ENCODE data around the gene TLE5. TPM values are rescaled to one million over a fixed set of nuclear protein-coding genes. Genes with fewer than 3 reads are reported as not detected.

The TLE5 gene
- total RNA-seq, 2 experiments from 2014 or later: 722 to 793 TPM

DNA sequence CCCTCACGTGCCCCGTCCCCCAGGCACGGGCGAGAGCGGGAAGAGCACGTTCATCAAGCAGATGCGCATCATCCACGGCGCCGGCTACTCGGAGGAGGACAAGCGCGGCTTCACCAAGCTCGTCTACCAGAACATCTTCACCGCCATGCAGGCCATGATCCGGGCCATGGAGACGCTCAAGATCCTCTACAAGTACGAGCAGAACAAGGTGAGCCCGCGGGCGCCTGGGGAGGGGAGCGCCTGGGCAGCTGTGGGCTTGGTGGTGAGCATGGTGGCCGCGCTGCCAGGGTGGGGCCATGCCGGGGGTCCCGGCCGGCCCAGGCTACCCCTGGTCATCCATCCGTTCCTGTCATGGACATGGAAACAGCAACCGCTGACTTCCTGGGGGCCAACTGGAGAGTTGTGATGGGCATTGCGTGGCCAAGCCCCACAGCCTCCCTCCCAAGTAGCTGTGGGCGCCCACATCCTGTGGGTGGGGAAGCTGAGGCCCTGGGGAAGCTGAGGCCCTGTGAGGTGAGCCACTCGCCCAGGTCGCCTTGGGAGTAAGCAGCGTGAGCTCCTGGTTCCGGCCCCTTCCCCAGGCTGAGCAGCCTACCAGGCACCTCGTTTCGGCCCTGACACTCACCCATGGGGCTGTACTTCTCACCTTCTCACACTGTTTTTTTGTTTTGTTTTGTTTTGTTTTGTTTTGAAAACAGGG is 48.0 kb upstream of the TLE5 start:
- Mint-ChIP-seq H3K27ac (no peak overlapping the region), H3K36me3 (ENCODE audit: low read depth) (no peaks in the 10 kb centered on the region), H3K9me3 (no peaks in the 10 kb centered on the region), H3K4me1 (ENCODE audit: low read depth) (peaks cover 3% of the 10 kb centered on the region), H3K27me3 (no peaks in the 10 kb centered on the region), H3K4me3 (no peak overlapping the region)
- ATAC-seq (ENCODE audit: poor library complexity) (no peak), DNase-seq (peak in 2 of 14 experiments; percentile 13 to 49)
- TF ChIP-seq, protein P1, sequence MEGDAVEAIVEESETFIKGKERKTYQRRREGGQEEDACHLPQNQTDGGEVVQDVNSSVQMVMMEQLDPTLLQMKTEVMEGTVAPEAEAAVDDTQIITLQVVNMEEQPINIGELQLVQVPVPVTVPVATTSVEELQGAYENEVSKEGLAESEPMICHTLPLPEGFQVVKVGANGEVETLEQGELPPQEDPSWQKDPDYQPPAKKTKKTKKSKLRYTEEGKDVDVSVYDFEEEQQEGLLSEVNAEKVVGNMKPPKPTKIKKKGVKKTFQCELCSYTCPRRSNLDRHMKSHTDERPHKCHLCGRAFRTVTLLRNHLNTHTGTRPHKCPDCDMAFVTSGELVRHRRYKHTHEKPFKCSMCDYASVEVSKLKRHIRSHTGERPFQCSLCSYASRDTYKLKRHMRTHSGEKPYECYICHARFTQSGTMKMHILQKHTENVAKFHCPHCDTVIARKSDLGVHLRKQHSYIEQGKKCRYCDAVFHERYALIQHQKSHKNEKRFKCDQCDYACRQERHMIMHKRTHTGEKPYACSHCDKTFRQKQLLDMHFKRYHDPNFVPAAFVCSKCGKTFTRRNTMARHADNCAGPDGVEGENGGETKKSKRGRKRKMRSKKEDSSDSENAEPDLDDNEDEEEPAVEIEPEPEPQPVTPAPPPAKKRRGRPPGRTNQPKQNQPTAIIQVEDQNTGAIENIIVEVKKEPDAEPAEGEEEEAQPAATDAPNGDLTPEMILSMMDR (IDR thresholded peaks at IDR 0.05): no peak
- H3K4me1 ChIP-seq (ENCODE audit: insufficient read depth, low read length): peaks cover 4% of the 10 kb centered on the region
- no peak overlapping the region for H3K4me3 ChIP-seq (ENCODE audit: low read length)
- H3K9me3 ChIP-seq (ENCODE audit: control insufficient read depth in 1 of 2, insufficient read depth in 1 of 2, low read length in 2 of 2): no peaks in the 10 kb centered on the region
- H3K27me3 ChIP-seq (ENCODE audit: control insufficient read depth in 1 of 2, insufficient read depth in 2 of 2, low read length in 2 of 2): no peaks in the 10 kb centered on the region
- no peaks in the 10 kb centered on the region for H3K36me3 ChIP-seq (ENCODE audit: insufficient read depth, low read length)
- POLR2A ChIA-PET: no interaction called here
- CTCF ChIA-PET: no interaction called here
- intact Hi-C loops (cut with DNase I, micrococcal nuclease): loop anchor here in 1 of 2 experiments (10.0 kb wide), 1 partner anchor 315 kb away; no protein-coding TSS in a partner anchor
- H3K27ac ChIP-seq (ENCODE audit: low read depth in 1 of 2, low read length in 2 of 2): no peak overlapping the region

DNA sequence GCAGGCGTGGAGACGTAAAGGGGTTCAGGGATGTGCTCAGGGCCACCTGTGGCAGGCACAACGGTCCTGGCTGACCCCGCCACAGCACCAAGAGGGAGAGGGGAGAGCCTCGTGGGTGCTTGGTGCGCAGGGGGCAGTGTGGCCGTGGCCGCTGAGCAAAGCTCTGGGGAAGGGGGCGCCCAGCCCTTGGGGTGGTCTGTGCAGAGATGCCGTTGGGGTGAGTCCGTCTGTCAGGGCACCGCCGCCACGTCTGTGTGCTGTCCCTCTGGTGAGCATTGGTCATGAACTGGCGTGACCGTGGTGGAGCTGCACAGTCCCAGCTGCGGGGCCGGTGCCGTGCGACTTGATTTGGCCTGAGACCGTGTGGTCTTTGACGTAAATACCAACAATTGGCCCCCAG is 47.2 kb upstream of the TLE5 start:
- no peak overlapping the region for H3K4me3 Mint-ChIP-seq
- TF ChIP-seq, protein P1 (IDR thresholded peaks at IDR 0.05): no peak
- POLR2A ChIA-PET: no interaction called here
- peaks cover 3% of the 10 kb centered on the region for H3K4me1 Mint-ChIP-seq (ENCODE audit: low read depth)
- ATAC-seq (ENCODE audit: poor library complexity) (no peak), DNase-seq (no peak)
- H3K36me3 Mint-ChIP-seq (ENCODE audit: low read depth): no peaks in the 10 kb centered on the region
- no peaks in the 10 kb centered on the region for H3K9me3 Mint-ChIP-seq
- no peak overlapping the region for H3K4me3 ChIP-seq (ENCODE audit: low read length)
- intact Hi-C loops (cut with DNase I, micrococcal nuclease): loop anchor here in 1 of 2 experiments (2.0 kb wide), 1 partner anchor 53 kb away; no protein-coding TSS in a partner anchor
- no peaks in the 10 kb centered on the region for H3K27me3 Mint-ChIP-seq
- no peaks in the 10 kb centered on the region for H3K9me3 ChIP-seq (ENCODE audit: control insufficient read depth in 1 of 2, insufficient read depth in 1 of 2, low read length in 2 of 2)
- no peak overlapping the region for H3K27ac ChIP-seq (ENCODE audit: low read depth in 1 of 2, low read length in 2 of 2)
- CTCF ChIA-PET: interaction anchor here (1.1 kb wide), 1 partner anchor 41 kb away, joined by 3 read pairs; no protein-coding TSS in a partner anchor
- H3K27ac Mint-ChIP-seq: no peak overlapping the region
- H3K27me3 ChIP-seq (ENCODE audit: control insufficient read depth in 1 of 2, insufficient read depth in 2 of 2, low read length in 2 of 2): no peaks in the 10 kb centered on the region
- H3K36me3 ChIP-seq (ENCODE audit: insufficient read depth, low read length): no peaks in the 10 kb centered on the region
- peaks cover 5% of the 10 kb centered on the region for H3K4me1 ChIP-seq (ENCODE audit: insufficient read depth, low read length)

DNA sequence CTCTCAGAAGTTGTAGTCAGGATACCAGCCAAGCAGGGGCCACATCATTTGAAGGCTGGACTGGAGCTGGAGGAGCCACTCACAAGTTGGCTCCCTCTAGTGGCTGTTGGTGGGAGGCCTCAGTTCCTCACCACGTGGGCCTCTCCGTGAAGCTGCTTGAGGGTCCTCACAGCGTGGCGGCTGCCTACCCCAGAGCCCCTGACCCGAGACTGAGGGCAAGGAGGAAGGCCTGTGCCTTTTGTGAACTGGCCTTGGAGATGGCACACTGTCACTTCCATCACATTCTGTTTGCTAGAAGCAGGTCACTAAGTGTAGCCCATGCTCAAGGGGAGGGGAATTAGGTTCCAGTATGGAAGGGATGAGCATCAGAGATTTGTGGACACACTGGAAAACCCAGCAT is 46.5 kb upstream of the TLE5 start:
- Histone ChIP-seq H3K4me3 (ENCODE audit: low read length) (no peak overlapping the region), H3K27me3 (ENCODE audit: control insufficient read depth in 1 of 2, insufficient read depth in 2 of 2, low read length in 2 of 2) (no peaks in the 10 kb centered on the region), H3K36me3 (ENCODE audit: insufficient read depth, low read length) (no peaks in the 10 kb centered on the region), H3K27ac (ENCODE audit: low read depth in 1 of 2, low read length in 2 of 2) (no peak overlapping the region), H3K4me1 (ENCODE audit: insufficient read depth, low read length) (peaks cover 12% of the 10 kb centered on the region), H3K9me3 (ENCODE audit: control insufficient read depth in 1 of 2, insufficient read depth in 1 of 2, low read length in 2 of 2) (no peaks in the 10 kb centered on the region)
- TF ChIP-seq, protein P1 (IDR thresholded peaks at IDR 0.05): peak; percentile 88
- H3K4me1 Mint-ChIP-seq (ENCODE audit: low read depth): peaks cover 10% of the 10 kb centered on the region
- H3K36me3 Mint-ChIP-seq (ENCODE audit: low read depth): no peaks in the 10 kb centered on the region
- ChIA-PET CTCF (interaction anchor here (0.7 to 1.7 kb wide), 20 partner anchors 8 to 461 kb away, joined by 3 to 10 read pairs (median 4); no protein-coding TSS in a partner anchor), POLR2A (interaction anchor here (0.8 to 1.1 kb wide), 2 partner anchors 56 to 158 kb away, joined by 3 to 4 read pairs; no protein-coding TSS in a partner anchor)
- H3K4me3 Mint-ChIP-seq: no peak overlapping the region
- peaks cover 3% of the 10 kb centered on the region for H3K27me3 Mint-ChIP-seq
- no peaks in the 10 kb centered on the region for H3K9me3 Mint-ChIP-seq
- intact Hi-C loops (cut with DNase I, micrococcal nuclease): loop anchor here (1.0 to 2.0 kb wide), 3 partner anchors 32 to 146 kb away; no protein-coding TSS in a partner anchor
- no peak overlapping the region for H3K27ac Mint-ChIP-seq
- DNase-seq (peak; percentile 60 to 85 (median 67)), ATAC-seq (ENCODE audit: poor library complexity) (peak; percentile 66)
